ENCODE measurements around the gene CBLL2.

DNA sequence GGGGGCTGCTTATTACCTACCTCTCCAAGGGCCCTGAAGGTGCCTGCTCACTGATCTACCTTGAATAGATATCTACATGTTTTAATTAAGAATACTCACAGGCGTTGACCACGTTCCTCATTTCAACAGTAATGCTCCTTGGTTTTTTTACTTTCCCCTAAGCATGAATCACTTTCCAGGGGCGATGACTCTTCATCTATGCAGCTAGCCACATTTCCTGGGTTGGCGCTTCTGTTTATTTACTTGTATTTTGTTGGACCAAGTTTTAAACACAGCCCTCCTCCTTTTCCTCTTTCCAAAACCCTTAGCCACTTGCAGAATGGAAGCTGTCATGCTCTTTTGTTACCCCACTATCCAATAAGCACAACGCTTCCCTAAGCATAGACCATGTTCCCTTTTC lies 50.8 kb downstream of the CBLL2 start:
- TF ChIP-seq, protein P1, sequence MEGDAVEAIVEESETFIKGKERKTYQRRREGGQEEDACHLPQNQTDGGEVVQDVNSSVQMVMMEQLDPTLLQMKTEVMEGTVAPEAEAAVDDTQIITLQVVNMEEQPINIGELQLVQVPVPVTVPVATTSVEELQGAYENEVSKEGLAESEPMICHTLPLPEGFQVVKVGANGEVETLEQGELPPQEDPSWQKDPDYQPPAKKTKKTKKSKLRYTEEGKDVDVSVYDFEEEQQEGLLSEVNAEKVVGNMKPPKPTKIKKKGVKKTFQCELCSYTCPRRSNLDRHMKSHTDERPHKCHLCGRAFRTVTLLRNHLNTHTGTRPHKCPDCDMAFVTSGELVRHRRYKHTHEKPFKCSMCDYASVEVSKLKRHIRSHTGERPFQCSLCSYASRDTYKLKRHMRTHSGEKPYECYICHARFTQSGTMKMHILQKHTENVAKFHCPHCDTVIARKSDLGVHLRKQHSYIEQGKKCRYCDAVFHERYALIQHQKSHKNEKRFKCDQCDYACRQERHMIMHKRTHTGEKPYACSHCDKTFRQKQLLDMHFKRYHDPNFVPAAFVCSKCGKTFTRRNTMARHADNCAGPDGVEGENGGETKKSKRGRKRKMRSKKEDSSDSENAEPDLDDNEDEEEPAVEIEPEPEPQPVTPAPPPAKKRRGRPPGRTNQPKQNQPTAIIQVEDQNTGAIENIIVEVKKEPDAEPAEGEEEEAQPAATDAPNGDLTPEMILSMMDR (conservative IDR thresholded peaks at IDR 0.05 in 1 of 2, IDR thresholded peaks at IDR 0.05 in 1 of 2; ENCODE audit: low read depth in 1 of 2, low read length in 2 of 2), result no peak
- TF ChIP-seq EZH2 (IDR thresholded peaks at IDR 0.05; ENCODE audit: low read length, missing control alignments), result no peak
